ENCODE results near the gene SHQ1.

GRCh38 chr3:72836416-72836815 is 11.8 kb downstream of the SHQ1 start:
- no peak for TF ChIP-seq YY1 (IDR thresholded peaks at IDR 0.05; ENCODE audit: borderline replicate concordance in 1 of 3, control insufficient read depth in 1 of 3, extremely low read depth in 1 of 3, insufficient read depth in 3 of 3, insufficient read length in 1 of 3, insufficient replicate concordance in 2 of 3, low read depth in 1 of 3, low read length in 2 of 3)
- no peak for TF ChIP-seq GTF2F1 (IDR thresholded peaks at IDR 0.05; ENCODE audit: low read depth, low read length)
- TF ChIP-seq TAF1 (IDR thresholded peaks at IDR 0.05; ENCODE audit: control insufficient read depth, extremely low read depth, insufficient read depth, low read length, severe bottlenecking): no peak
- no peak for TF ChIP-seq CTCF (IDR thresholded peaks at IDR 0.05 in 2 of 3, conservative IDR thresholded peaks at IDR 0.05 in 1 of 3; ENCODE audit: insufficient read depth in 2 of 3, low read depth in 1 of 3, low read length in 3 of 3)
- no peak for TF ChIP-seq IRF2 (CRISPR knock-in tag; IDR thresholded peaks at IDR 0.05)
- TF ChIP-seq KAT7 (CRISPR knock-in tag; IDR thresholded peaks at IDR 0.05; ENCODE audit: borderline replicate concordance): no peak
- no peak for TF ChIP-seq ARNT (IDR thresholded peaks at IDR 0.05)
- no peak for TF ChIP-seq ZFP36 (IDR thresholded peaks at IDR 0.05; ENCODE audit: low read depth, low read length, partially characterized antibody)
- no peak for TF ChIP-seq SAP30 (IDR thresholded peaks at IDR 0.05; ENCODE audit: borderline replicate concordance, insufficient read depth, low read depth, low read length, poor library complexity, severe bottlenecking)
- no peak for TF ChIP-seq DACH1 (IDR thresholded peaks at IDR 0.05; ENCODE audit: partially characterized antibody)
- TF ChIP-seq XRCC5 (IDR thresholded peaks at IDR 0.05; ENCODE audit: low read depth, low read length): no peak
- no peak for TF ChIP-seq FOXK1 (CRISPR knock-in tag; IDR thresholded peaks at IDR 0.05; ENCODE audit: borderline replicate concordance)
- no peak for TF ChIP-seq ATF2 (CRISPR knock-in tag; IDR thresholded peaks at IDR 0.05)
